ENCODE results near the gene OR56B1. TPM values are rescaled to one million over a fixed set of nuclear protein-coding genes. Genes with fewer than 3 reads are reported as not detected.

OR56B1 gene
- total RNA-seq, 2 experiments from 2014 or later, result 0.14 to 0.17 TPM

DNA sequence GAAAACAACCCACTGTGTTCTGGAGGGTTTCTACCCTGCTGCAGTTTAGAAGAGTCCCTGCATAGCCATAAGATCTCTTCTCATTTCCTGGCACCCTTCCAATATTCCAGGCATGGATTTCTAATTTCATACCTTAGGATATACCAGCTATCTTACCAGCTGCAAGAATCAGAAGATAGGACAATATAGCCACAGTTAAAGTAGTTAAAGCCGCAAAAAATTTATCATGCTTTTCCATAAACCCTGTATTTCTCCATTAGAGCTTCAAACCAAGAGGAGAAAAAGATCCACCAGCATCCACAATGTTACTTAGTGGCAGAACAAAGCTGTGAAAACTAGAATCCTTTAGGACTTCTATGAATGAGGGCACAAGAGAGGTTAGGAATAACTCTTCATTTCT lies 8.6 kb upstream of the OR56B1 start:
- no peaks in the 10 kb centered on the region for H3K4me1 ChIP-seq (ENCODE audit: insufficient read depth, low read length)
- DNase-seq (no peak), ATAC-seq (ENCODE audit: poor library complexity) (no peak)
- H3K4me3 ChIP-seq (ENCODE audit: low read length), result no peak overlapping the region
- H3K27ac Mint-ChIP-seq, result no peak overlapping the region
- no peaks in the 10 kb centered on the region for H3K27me3 ChIP-seq (ENCODE audit: control insufficient read depth in 1 of 2, insufficient read depth in 2 of 2, low read length in 2 of 2)
- intact Hi-C loops (cut with DNase I, micrococcal nuclease), result loop anchor here in 1 of 2 experiments (10.0 kb wide), 1 partner anchor 243 kb away; the partner anchor contains the start of gene OR52D1
- no peak overlapping the region for H3K4me3 Mint-ChIP-seq
- no peaks in the 10 kb centered on the region for H3K9me3 ChIP-seq (ENCODE audit: control insufficient read depth in 1 of 2, insufficient read depth in 1 of 2, low read length in 2 of 2)
- no peaks in the 10 kb centered on the region for H3K9me3 Mint-ChIP-seq
- CTCF ChIA-PET, result no interaction called here
- no peaks in the 10 kb centered on the region for H3K36me3 ChIP-seq (ENCODE audit: insufficient read depth, low read length)
- no peaks in the 10 kb centered on the region for H3K4me1 Mint-ChIP-seq (ENCODE audit: low read depth)
- TF ChIP-seq CTCF (IDR thresholded peaks at IDR 0.05), result no peak
- no peaks in the 10 kb centered on the region for H3K27me3 Mint-ChIP-seq
- POLR2A ChIA-PET, result no interaction called here
- H3K36me3 Mint-ChIP-seq (ENCODE audit: low read depth), result no peaks in the 10 kb centered on the region
- H3K27ac ChIP-seq (ENCODE audit: low read depth in 1 of 2, low read length in 2 of 2), result no peak overlapping the region

GRCh38 chr11:5737091-5737490 lies 843 bp downstream of the OR56B1 start:
- Mint-ChIP-seq H3K36me3 (ENCODE audit: low read depth) (peaks cover 4% of the 10 kb centered on the region), H3K4me1 (ENCODE audit: low read depth) (no peaks in the 10 kb centered on the region), H3K4me3 (no peak overlapping the region), H3K27ac (no peak overlapping the region), H3K27me3 (no peaks in the 10 kb centered on the region), H3K9me3 (peaks cover 13% of the 10 kb centered on the region)
- no peak for DNase-seq
- intact Hi-C loops (cut with DNase I, micrococcal nuclease), result no loop called here
- ChIA-PET POLR2A (no interaction called here), CTCF (no interaction called here)
- Histone ChIP-seq H3K36me3 (ENCODE audit: insufficient read depth, low read length) (no peaks in the 10 kb centered on the region), H3K27ac (ENCODE audit: low read depth in 1 of 2, low read length in 2 of 2) (no peak overlapping the region), H3K4me1 (ENCODE audit: insufficient read depth, low read length) (no peaks in the 10 kb centered on the region), H3K9me3 (ENCODE audit: control insufficient read depth in 1 of 2, insufficient read depth in 1 of 2, low read length in 2 of 2) (peaks cover 3 to 9% of the 10 kb centered on the region in 2 experiments), H3K27me3 (ENCODE audit: control insufficient read depth in 1 of 2, insufficient read depth in 2 of 2, low read length in 2 of 2) (no peaks in the 10 kb centered on the region), H3K4me3 (ENCODE audit: low read length) (no peak overlapping the region)
- ATAC-seq (ENCODE audit: poor library complexity), result no peak
- TF ChIP-seq CTCF (IDR thresholded peaks at IDR 0.05), result no peak

- H3K27me3 ChIP-seq (ENCODE audit: control insufficient read depth in 1 of 2, insufficient read depth in 2 of 2, low read length in 2 of 2), result no peaks in the 10 kb centered on the region
- H3K27ac Mint-ChIP-seq, result no peak overlapping the region
- H3K4me3 Mint-ChIP-seq, result no peak overlapping the region
- no peaks in the 10 kb centered on the region for H3K4me1 Mint-ChIP-seq (ENCODE audit: low read depth)
- H3K27me3 Mint-ChIP-seq, result no peaks in the 10 kb centered on the region
- DNase-seq (no peak), ATAC-seq (ENCODE audit: poor library complexity) (no peak)
- H3K9me3 ChIP-seq (ENCODE audit: control insufficient read depth in 1 of 2, insufficient read depth in 1 of 2, low read length in 2 of 2), result peaks cover 3 to 14% of the 10 kb centered on the region in 2 experiments
- H3K9me3 Mint-ChIP-seq, result peaks cover 14% of the 10 kb centered on the region
- H3K36me3 ChIP-seq (ENCODE audit: insufficient read depth, low read length), result no peaks in the 10 kb centered on the region
- H3K4me1 ChIP-seq (ENCODE audit: insufficient read depth, low read length), result no peaks in the 10 kb centered on the region
- ChIA-PET CTCF (no interaction called here), POLR2A (no interaction called here)
- no peak for TF ChIP-seq CTCF (IDR thresholded peaks at IDR 0.05)
- peaks cover 4% of the 10 kb centered on the region for H3K36me3 Mint-ChIP-seq (ENCODE audit: low read depth)
- no peak overlapping the region for H3K27ac ChIP-seq (ENCODE audit: low read depth in 1 of 2, low read length in 2 of 2)
- no peak overlapping the region for H3K4me3 ChIP-seq (ENCODE audit: low read length)
- intact Hi-C loops (cut with DNase I, micrococcal nuclease), result no loop called here
Observed at GRCh38 chr11:5737670-5738392, 1.6 kb downstream of the OR56B1 start.

Data from CD4-positive, alpha-beta T cell (primary cell).